ENCODE results near the gene WDR62. TPM values are rescaled to one million over a fixed set of nuclear protein-coding genes. Genes with fewer than 3 reads are reported as not detected.

The WDR62 gene
- total and polyA plus RNA-seq, 2 donors (not counting 3 experiments of a cell fraction or from before 2014, with no cell fraction given), result 8.0 to 13.4 TPM

DNA sequence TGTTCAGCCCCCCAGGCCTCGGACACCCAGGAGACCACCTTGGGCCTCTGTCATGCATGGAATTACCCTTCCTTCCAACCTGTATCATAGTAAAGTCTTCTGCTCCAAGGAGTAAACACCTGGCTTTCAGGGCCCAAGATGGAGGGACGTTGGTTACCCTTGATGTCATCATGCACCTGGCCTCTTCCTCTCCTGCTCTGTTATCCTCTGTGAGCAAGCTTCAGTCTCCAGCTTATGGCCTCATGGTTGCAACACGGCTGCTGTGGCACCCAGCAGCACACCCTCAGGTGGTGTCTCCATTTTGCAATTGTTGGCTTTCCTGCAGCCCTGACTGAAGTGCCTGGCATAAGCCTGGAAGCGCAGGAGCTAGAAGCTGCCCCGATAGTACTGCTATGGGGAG is 52.3 kb downstream of the WDR62 start:
- TF ChIP-seq, protein P1, sequence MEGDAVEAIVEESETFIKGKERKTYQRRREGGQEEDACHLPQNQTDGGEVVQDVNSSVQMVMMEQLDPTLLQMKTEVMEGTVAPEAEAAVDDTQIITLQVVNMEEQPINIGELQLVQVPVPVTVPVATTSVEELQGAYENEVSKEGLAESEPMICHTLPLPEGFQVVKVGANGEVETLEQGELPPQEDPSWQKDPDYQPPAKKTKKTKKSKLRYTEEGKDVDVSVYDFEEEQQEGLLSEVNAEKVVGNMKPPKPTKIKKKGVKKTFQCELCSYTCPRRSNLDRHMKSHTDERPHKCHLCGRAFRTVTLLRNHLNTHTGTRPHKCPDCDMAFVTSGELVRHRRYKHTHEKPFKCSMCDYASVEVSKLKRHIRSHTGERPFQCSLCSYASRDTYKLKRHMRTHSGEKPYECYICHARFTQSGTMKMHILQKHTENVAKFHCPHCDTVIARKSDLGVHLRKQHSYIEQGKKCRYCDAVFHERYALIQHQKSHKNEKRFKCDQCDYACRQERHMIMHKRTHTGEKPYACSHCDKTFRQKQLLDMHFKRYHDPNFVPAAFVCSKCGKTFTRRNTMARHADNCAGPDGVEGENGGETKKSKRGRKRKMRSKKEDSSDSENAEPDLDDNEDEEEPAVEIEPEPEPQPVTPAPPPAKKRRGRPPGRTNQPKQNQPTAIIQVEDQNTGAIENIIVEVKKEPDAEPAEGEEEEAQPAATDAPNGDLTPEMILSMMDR (IDR thresholded peaks at IDR 0.05; ENCODE audit: extremely low read depth in 1 of 2, insufficient read depth in 1 of 2, low read depth in 1 of 2, low read length in 2 of 2), result no peak
- TF ChIP-seq MYC (IDR thresholded peaks at IDR 0.05; ENCODE audit: low read depth, low read length) (no peak), JUN (IDR thresholded peaks at IDR 0.05; ENCODE audit: borderline replicate concordance, insufficient read depth, insufficient read length, low read depth) (no peak), POLR2A (IDR thresholded peaks at IDR 0.05; ENCODE audit: low read depth, low read length) (no peak), POLR2AphosphoS5 (IDR thresholded peaks at IDR 0.05; ENCODE audit: insufficient read depth, low read depth, low read length) (no peak), FOS (IDR thresholded peaks at IDR 0.05; ENCODE audit: borderline replicate concordance, insufficient read depth, low read length) (no peak), EZH2 (IDR thresholded peaks at IDR 0.05; ENCODE audit: borderline replicate concordance, low read depth, low read length, severe bottlenecking) (no peak), GATA2 (IDR thresholded peaks at IDR 0.05; ENCODE audit: insufficient read depth, insufficient read length, low read depth, low read length) (no peak)
- TF ChIP-seq, protein P2, sequence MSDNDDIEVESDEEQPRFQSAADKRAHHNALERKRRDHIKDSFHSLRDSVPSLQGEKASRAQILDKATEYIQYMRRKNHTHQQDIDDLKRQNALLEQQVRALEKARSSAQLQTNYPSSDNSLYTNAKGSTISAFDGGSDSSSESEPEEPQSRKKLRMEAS (IDR thresholded peaks at IDR 0.05; ENCODE audit: insufficient read depth, insufficient read length), result no peak
- ChIA-PET POLR2A (no interaction called here), CTCF (no interaction called here)
- no peaks in the 10 kb centered on the region for H3K9me1 ChIP-seq (replicated peaks; ENCODE audit: control insufficient read depth, extremely low read depth, insufficient read depth, low read length)
- no peaks in the 10 kb centered on the region for H3K27me3 ChIP-seq (ENCODE audit: control insufficient read depth in 2 of 2, insufficient read depth in 2 of 2, low read length in 2 of 2)
- no peak overlapping the region for H3K4me3 ChIP-seq (replicated peaks in 1 of 3; ENCODE audit: insufficient read depth in 1 of 3, low read depth in 1 of 3, low read length in 3 of 3)
- H3K4me1 ChIP-seq (ENCODE audit: control insufficient read depth, extremely low read depth, insufficient read depth, low read length), result no peaks in the 10 kb centered on the region
- H3K27ac ChIP-seq (ENCODE audit: insufficient read depth, low read depth, low read length), result no peak overlapping the region
- H3K79me2 ChIP-seq (ENCODE audit: control insufficient read depth, insufficient read depth, low read length), result no peaks in the 10 kb centered on the region
- no peak overlapping the region for H3K9ac ChIP-seq (replicated peaks; ENCODE audit: extremely low read depth, insufficient read depth, low read length)
- H4K20me1 ChIP-seq (replicated peaks; ENCODE audit: control insufficient read depth, extremely low read depth, insufficient read depth, low read length), result no peaks in the 10 kb centered on the region
- H3K9me3 ChIP-seq (replicated peaks; ENCODE audit: control insufficient read depth, insufficient read depth, low read length), result no peaks in the 10 kb centered on the region
- H2AFZ ChIP-seq (ENCODE audit: low read depth, low read length), result no peak overlapping the region
- H3K36me3 ChIP-seq (ENCODE audit: control insufficient read depth in 2 of 2, extremely low read depth in 1 of 2, insufficient read depth in 2 of 2, low read length in 2 of 2), result peaks cover 3 to 9% of the 10 kb centered on the region in 2 experiments
- intact Hi-C loops (cut with micrococcal nuclease), result no loop called here
- BruUV-seq (replicated peaks), result no TSS peak
- DNase-seq (ENCODE audit: low read depth, low spot score) (no peak), FAIRE-seq (no peak)
- H3K4me2 ChIP-seq (ENCODE audit: insufficient read depth, low read length), result no peak overlapping the region
- dilution Hi-C loops (cut with MboI; ENCODE audit: extremely low pct_ligation_motif_present, low sequenced_read_pairs), result no loop called here

Measured in endothelial cell of umbilical vein (primary cell).